Measurements from ENCODE around the gene ZNF473.

DNA sequence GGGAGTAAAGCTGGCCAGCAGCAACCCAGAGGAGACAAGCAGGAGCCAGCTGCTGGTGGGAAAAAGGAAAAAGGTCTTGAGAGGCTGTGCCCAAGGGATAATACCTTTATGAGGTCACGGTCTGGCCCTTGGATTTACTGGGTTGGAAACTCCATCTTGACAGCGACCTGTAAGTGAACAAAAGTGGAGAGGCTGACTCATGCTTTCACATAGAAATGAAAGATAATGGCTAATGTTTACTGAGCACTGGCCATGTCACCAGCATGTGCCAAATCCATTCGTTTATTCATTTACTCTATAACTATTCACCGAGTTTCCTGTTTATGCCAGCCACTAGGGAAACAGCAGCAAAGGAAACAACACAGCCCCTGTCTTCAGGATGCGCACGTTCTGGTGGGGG, 5.3 kb upstream of the ZNF473 start:
- TF ChIP-seq, protein P1, sequence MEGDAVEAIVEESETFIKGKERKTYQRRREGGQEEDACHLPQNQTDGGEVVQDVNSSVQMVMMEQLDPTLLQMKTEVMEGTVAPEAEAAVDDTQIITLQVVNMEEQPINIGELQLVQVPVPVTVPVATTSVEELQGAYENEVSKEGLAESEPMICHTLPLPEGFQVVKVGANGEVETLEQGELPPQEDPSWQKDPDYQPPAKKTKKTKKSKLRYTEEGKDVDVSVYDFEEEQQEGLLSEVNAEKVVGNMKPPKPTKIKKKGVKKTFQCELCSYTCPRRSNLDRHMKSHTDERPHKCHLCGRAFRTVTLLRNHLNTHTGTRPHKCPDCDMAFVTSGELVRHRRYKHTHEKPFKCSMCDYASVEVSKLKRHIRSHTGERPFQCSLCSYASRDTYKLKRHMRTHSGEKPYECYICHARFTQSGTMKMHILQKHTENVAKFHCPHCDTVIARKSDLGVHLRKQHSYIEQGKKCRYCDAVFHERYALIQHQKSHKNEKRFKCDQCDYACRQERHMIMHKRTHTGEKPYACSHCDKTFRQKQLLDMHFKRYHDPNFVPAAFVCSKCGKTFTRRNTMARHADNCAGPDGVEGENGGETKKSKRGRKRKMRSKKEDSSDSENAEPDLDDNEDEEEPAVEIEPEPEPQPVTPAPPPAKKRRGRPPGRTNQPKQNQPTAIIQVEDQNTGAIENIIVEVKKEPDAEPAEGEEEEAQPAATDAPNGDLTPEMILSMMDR (IDR thresholded peaks at IDR 0.05; ENCODE audit: low read depth, low read length) = no peak
- TF ChIP-seq POLR2A (IDR thresholded peaks at IDR 0.05; ENCODE audit: extremely low read depth, insufficient read length) (no peak), MYC (IDR thresholded peaks at IDR 0.05; ENCODE audit: low read depth, low read length) (no peak)

All from NB4 (cell line).